ENCODE data around the gene MAPK9.
"Not testable (repeated sequence)": the region's sequence is repeated elsewhere in the genome, so short reads cannot be mapped to it uniquely, and the experiment has no call there.

MAPK9 gene

DNA sequence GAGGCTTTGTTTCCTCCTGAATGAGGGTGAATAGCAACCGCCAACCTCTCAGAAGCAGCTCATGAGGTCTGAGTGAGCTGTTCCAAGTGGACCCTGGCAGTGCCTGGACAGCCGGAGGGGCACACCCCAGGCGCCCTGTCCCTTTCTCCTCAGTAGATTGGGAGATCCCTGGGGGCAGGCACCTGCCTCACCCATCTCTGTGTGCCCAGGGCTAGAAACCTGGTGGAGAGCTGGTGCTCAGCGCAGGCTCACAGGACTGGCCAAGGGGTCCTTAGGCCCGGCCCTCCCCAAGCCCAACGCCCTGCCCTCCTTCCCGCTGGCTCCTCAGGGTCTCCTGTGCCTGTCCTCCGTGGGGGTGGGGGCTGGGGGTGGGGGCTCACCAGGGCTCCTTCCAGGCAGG, 14.9 kb upstream of the MAPK9 start:
- H3K27ac Mint-ChIP-seq = no peak overlapping the region
- H3K4me3 Mint-ChIP-seq = no peak overlapping the region
- no peaks in the 10 kb centered on the region for H3K9me3 Mint-ChIP-seq
- no peaks in the 10 kb centered on the region for H3K36me3 Mint-ChIP-seq
- DNase-seq (ENCODE audit: low spot score in 2 of 2) = no peak
- ATAC-seq = no peak
- H3K4me1 Mint-ChIP-seq = no peaks in the 10 kb centered on the region

DNA sequence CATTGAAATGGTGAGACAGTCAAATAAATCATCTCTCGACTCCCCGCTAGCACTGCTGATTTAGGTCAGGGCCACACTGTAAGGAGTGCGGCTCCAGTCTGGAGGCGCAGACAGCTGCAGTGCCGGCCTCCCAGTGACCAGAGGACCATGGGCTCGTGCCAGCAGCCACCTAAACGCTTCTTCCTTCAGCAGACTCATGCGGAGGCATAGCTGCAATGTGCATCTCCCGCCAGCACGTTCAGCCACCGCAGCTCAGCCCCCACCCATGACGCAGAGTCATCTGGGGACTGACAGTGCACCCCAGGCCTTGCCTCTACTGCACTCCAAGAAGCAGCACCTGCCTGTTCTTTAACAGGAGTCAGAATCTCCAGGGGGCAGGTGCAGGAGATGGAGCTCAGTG, 13.6 kb upstream of the MAPK9 start:
- Mint-ChIP-seq H3K4me1 (no peaks in the 10 kb centered on the region), H3K27ac (no peak overlapping the region), H3K36me3 (no peaks in the 10 kb centered on the region), H3K4me3 (no peak overlapping the region), H3K9me3 (no peaks in the 10 kb centered on the region)
- ATAC-seq (no peak), DNase-seq (ENCODE audit: low spot score in 2 of 2) (no peak)

DNA sequence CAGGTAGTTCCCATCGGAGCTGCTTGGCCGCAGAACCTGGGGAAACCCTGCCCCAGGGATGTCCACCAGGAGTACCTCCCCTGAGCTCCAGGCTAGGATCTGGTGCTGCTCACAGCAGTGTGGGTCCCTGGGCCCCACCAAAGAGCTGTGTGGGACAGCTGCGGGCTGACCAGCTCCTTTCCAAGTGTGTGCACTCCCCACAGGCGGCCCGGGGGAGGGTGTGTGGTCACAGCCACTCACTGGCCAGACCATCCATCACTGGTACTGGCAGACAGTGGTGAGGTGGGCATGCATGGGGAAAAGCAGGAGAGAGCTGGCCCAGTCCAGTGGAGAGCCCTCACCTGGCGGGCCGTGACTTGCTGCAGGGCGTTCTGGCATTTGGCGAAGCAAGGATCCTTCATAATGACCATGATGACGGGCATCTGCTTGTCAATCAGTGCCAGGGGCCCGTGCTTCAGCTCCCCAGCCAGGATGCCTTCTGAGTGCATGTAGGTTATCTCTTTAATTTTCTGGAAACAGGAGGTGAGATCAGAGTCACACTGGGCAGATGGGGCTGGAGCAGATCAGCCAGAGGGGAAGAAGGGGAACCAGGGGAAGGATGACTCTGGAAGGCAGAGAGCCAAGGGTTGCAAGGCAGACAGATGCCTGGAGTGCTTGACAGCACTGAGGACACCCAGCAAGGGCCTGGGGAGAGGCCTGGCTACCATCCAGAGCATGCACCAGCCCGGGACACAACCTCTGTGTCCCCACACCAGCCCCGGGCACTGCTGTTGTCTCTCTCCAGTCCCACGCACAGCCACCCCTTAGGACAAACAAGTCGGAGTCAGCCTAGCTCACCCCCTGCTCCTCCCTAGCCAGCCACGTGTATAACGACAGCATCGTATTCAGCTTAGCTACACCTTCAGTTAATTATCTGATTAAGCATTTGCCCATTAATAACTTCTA, 12.8 kb upstream of the MAPK9 start:
- H3K4me3 Mint-ChIP-seq = no peak overlapping the region
- H3K9me3 Mint-ChIP-seq = no peaks in the 10 kb centered on the region
- DNase-seq (ENCODE audit: low spot score in 2 of 2) (no peak), ATAC-seq (peak; percentile 22)
- no peak overlapping the region for H3K27ac Mint-ChIP-seq
- no peaks in the 10 kb centered on the region for H3K36me3 Mint-ChIP-seq
- no peaks in the 10 kb centered on the region for H3K4me1 Mint-ChIP-seq

DNA sequence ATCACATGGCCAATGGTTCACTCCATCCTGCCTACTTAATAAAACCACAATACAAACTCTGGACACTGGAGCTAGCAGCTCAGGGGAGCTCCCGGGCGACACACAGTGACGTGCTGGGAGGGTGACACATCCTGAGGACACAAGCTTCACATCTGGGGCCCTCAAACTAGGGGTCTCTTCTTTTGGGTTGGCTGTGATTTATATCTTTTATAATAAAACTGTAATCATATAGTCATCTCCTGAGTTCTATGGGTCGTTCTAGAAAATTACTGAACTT, 12.1 kb upstream of the MAPK9 start:
- Mint-ChIP-seq H3K9me3 (no peaks in the 10 kb centered on the region), H3K36me3 (no peaks in the 10 kb centered on the region), H3K27ac (no peak overlapping the region), H3K4me3 (no peak overlapping the region), H3K4me1 (no peaks in the 10 kb centered on the region)
- DNase-seq (ENCODE audit: low spot score in 2 of 2) (no peak), ATAC-seq (no peak)

DNA sequence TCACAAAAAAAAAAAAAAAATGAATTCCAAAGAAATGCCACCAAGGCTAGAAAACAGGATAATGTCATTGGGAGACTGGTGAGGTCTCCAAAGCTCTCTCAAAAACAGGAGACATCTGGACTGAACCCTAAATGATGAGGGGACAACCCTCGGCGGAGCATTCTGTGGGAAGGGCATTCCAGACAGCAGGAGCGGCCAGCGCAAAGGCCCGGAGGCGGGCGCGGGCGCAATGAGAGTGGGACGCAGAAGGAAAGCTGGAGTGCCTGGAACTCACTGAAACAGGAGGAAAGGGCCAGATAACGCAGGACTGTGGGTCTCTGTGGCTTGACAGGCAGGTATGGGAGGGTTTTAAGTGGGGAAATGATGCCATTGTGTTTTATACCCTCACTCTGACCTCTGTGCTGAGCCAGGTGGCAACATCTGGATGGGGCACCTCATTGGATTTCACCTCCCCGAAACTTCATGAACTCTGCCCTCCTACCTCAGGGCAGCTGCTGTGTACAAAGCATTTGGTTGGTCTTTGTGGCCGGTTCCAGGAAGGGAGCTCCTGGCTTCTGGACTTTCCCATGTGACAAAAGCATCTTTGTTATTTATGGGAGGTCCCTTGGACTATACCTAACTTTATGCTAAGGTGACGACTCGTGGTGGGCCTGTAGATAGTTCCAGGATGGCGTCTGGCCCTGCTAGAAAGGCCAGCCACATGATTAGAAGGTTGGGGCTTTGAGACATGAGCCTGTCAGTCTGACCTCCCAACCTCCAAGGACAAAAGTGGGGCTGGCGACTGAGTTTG, 11.5 kb upstream of the MAPK9 start:
- no peak overlapping the region for H3K4me3 Mint-ChIP-seq
- no peak for ATAC-seq
- H3K27ac Mint-ChIP-seq = no peak overlapping the region
- H3K4me1 Mint-ChIP-seq = no peaks in the 10 kb centered on the region
- H3K9me3 Mint-ChIP-seq = no peaks in the 10 kb centered on the region
- DNase-seq (ENCODE audit: low spot score in 2 of 2) = no peak
- no peaks in the 10 kb centered on the region for H3K36me3 Mint-ChIP-seq

DNA sequence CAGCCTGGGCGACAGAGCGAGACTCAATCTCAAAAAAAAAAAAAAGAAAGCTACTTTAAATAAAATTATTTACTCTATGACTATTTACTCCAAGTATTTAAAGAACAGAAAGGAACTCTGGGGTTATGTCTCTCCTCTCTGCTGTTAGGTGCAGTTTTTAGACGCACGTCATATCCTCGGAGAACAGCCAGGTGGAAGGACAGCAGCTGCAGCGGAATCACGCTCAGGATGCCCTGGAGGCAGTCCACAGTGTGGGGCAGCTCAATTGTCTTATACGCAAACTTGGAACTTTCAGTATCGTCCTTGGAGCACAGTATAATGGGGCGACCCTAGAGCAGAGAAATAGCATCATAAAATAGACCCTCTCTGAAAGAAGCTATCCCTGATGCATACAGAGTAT, 10.4 kb upstream of the MAPK9 start:
- no peaks in the 10 kb centered on the region for H3K9me3 Mint-ChIP-seq
- no peak overlapping the region for H3K4me3 Mint-ChIP-seq
- H3K27ac Mint-ChIP-seq = no peak overlapping the region

DNA sequence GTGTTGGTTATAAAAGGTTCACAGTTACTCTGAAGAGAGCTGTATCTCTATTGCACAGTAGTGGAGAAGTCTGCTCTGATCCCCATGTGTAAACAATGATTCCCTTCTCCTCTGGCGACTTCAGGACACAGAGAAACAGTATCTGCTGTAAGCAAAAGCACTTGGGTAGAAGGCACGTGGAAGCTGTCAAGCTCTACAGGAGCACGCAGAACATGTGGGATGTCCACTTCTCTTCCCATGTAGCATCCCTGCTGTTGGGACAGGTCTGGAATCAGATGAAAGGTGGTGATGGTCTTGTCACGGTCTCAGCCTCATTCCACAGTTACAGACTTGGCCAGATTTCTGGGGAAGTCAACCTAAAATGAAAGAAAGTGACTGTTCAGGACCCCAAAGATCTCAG, 9.4 kb upstream of the MAPK9 start:
- Mint-ChIP-seq H3K9me3 (no peaks in the 10 kb centered on the region), H3K36me3 (no peaks in the 10 kb centered on the region), H3K4me3 (no peak overlapping the region), H3K4me1 (no peaks in the 10 kb centered on the region), H3K27ac (no peak overlapping the region)
- ATAC-seq (no peak), DNase-seq (ENCODE audit: low spot score in 2 of 2) (no peak)

More for the DNA sequence above, 10.4 kb upstream of the MAPK9 start:
- Mint-ChIP-seq H3K36me3 (no peaks in the 10 kb centered on the region), H3K4me1 (no peaks in the 10 kb centered on the region)
- ATAC-seq = no peak
- DNase-seq (ENCODE audit: low spot score in 2 of 2) = no peak

DNA sequence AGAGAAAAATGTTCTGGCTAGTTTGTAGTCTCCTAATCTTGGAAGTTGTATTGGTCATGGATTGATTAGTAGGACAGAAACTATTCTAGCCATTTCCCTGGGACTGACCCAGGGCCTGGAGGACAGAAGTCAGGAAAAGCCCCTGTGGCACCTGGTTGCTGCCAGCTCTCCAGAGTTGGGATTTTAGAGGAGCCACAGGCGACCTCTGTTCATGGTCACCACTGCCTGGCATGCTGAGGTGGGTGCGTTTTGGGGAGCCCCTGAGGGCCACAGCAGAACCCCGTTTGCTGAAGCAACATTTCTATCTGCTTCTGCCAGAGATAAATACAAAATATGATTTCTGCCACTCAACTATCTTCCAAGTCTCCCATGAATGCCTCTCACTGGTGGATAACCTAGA, 7.6 kb upstream of the MAPK9 start:
- Mint-ChIP-seq H3K9me3 (no peaks in the 10 kb centered on the region), H3K4me3 (no peak overlapping the region), H3K27ac (no peak overlapping the region), H3K4me1 (no peaks in the 10 kb centered on the region), H3K36me3 (no peaks in the 10 kb centered on the region)
- no peak for ATAC-seq
- no peak for DNase-seq (ENCODE audit: low spot score in 2 of 2)

DNA sequence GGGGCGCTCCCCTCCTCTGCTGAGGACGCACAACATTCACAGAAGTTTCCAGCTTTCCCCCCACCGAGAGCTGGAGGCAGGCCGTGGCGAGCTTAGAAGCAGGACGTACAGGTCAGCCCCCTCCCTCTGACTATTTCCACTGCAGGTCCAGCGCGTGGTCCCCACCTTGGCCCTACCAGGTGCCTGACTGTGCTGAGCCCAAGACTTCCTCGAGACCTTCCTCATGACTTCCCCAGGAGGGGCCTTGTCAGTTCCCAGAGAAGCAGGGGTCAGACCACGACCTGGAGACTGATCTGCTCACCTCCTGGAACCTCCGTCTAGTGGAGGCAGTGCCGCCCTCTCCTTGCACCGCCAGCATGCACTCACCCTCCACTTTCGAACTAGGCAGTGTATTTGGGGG, 7.1 kb upstream of the MAPK9 start:
- H3K27ac Mint-ChIP-seq, H3K4me1 Mint-ChIP-seq, ATAC-seq: not testable (repeated sequence)

DNA sequence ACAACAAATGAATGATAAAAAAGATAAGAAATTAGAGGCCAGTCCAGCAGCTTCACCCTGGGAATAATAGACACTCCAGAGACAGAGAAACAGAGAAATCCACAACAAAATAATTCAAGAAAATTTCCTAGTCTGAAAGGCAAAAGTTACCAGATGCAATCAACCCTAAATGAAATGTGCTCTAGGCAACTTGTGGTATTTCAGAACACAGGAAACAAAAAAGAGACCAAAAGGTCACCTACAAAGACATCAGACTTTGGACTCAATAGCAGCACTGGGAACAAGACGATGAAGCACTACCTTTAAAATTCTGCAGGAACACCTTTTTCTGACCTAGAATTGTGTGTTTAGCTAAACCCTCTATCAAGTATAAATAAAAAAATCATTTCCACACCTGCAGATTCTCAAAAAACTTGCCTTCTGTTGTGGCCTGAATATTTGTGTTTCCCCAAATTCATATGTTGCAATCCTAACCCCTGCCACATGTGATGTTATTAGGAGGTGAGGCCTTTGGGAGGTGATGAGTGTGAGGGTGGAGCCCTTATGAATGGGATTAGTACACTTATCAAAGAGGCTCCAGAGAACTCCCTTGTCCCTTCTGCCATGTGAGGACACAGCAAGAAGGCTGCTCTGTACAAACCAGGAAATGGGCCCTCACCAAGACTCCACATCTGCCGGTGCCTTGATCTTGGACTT, 5.9 kb upstream of the MAPK9 start:
- H3K4me1 Mint-ChIP-seq = peaks cover 11% of the 10 kb centered on the region
- ATAC-seq (no peak), DNase-seq (ENCODE audit: low spot score in 2 of 2) (no peak)
- H3K36me3 Mint-ChIP-seq = peaks cover 11% of the 10 kb centered on the region
- no peaks in the 10 kb centered on the region for H3K9me3 Mint-ChIP-seq
- no peak overlapping the region for H3K4me3 Mint-ChIP-seq
- no peak overlapping the region for H3K27ac Mint-ChIP-seq

More for the DNA sequence above, 7.1 kb upstream of the MAPK9 start:
- H3K36me3 Mint-ChIP-seq; H3K4me3 Mint-ChIP-seq; DNase-seq (ENCODE audit: low spot score in 2 of 2); H3K9me3 Mint-ChIP-seq: not testable (repeated sequence)

DNA sequence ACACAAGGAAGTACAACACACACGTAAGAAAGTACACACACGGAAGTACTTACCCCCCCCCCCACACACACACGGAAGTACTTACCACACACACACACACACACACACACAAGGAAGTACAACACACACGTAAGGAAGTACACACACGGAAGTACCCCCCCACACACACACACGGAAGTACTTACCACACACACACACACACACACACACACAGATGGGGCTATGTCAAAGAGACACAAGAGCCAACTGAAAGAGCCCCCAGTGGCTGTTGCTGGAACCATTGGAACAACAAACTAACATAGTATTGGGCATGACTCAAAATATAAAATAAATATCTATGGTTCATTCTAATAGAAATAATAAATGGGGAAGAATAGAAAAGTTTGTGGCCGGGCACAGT, 4.9 kb upstream of the MAPK9 start:
- Mint-ChIP-seq H3K36me3 (peaks cover 14% of the 10 kb centered on the region), H3K4me3 (no peak overlapping the region), H3K27ac (no peak overlapping the region), H3K9me3 (no peaks in the 10 kb centered on the region), H3K4me1 (peaks cover 14% of the 10 kb centered on the region)
- DNase-seq (ENCODE audit: low spot score in 2 of 2) (no peak), ATAC-seq (no peak)

DNA sequence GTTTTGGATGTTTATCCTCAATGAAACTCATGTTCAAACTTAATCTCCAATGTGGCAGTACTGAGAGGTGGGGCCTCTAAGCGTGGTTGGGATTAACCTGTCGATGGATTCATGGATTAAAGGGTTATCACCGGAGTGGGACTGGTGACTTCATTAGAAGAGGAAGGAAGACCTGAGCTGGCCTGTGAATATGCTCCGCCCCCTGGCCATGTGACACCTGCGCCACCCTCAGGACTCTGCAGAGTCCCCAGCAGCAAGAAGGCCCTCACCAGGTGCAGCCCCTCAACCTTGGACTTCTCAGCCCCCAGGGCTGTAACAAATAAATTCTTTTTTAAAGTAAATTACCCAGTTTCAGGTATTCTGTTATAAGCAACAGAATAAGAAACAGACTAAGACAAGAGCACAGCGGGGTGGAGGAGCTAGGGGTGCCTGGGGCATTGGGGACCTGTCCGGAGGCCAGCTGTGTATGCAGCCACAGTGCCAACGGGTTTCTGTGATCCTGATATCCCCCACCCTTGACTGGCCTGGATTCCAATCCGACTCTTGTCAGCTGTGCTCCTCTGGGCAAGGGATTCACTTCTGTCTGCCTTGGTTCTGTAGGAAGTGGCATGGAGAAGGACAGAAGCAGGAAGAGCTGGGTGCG, 3.2 kb upstream of the MAPK9 start:
- H3K27ac Mint-ChIP-seq = no peak overlapping the region
- peaks cover 26% of the 10 kb centered on the region for H3K4me1 Mint-ChIP-seq
- no peak overlapping the region for H3K4me3 Mint-ChIP-seq
- DNase-seq (ENCODE audit: low spot score in 2 of 2) (no peak), ATAC-seq (no peak)
- peaks cover 14% of the 10 kb centered on the region for H3K36me3 Mint-ChIP-seq
- H3K9me3 Mint-ChIP-seq = no peaks in the 10 kb centered on the region

DNA sequence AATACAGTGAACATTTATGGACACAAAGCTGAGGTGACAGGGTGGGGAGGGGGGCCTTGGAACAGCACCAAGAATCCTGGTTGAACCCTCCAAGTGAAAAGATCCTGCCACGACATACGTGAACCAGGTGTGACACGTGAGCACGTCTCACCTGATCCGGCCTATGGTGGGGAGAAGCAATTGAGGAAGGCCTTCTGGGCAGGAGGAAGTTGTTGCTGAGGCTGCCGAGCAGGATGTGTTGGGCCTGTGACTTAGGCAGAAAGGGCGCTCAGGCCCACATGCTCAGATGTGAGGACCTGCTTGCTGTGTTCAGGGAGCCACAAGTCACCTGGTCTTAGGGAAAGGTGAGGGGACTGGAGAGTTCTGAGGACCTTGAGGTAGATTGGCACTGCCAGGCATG, 2.5 kb upstream of the MAPK9 start:
- peak overlapping the region; percentile 90 for H3K27ac Mint-ChIP-seq
- H3K4me3 Mint-ChIP-seq = no peak overlapping the region
- ATAC-seq (no peak), DNase-seq (ENCODE audit: low spot score in 2 of 2) (no peak)
- peaks cover 14% of the 10 kb centered on the region for H3K36me3 Mint-ChIP-seq
- peaks cover 32% of the 10 kb centered on the region for H3K4me1 Mint-ChIP-seq
- H3K9me3 Mint-ChIP-seq = no peaks in the 10 kb centered on the region

DNA sequence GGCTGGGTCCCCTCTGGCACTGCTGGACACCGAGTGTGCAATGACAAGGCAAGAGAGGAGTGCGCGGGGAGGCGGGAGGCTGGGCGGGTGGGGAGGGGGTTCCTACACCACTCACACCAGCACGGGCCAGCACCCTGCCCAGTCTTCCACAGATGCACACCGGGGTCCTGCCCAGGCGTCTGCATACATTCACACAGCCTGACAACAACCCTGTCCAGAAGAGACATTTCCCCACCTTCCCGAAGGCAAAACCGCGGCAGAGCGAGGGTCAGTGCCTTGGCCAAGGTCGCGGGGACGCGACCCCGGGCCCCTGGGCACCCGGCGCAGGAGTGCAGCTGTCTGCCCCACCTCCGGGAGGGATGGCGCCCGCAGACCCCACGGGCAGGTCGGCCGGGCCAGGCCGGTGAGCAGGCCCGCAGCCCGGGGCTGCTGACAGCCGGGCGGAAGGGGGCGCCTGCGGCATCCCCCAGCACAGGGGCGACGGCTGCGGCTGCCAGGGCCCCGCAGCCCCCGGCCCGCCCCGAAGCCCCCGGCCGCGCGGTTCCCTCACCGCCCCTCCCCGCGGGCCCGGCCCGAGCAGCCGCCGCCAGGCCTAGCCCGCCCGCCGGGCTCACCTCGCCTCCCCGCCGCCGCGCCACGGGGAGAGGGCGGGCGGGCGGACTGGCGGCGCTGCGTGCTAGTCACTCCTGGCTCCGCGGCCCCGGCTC, 496 bp downstream of the MAPK9 start:
- Mint-ChIP-seq H3K9me3 (no peaks in the 10 kb centered on the region), H3K27ac (peak overlapping the region; percentile 93), H3K4me3 (peak overlapping the region; percentile 85), H3K36me3 (peaks cover 19% of the 10 kb centered on the region), H3K4me1 (peaks cover 43% of the 10 kb centered on the region)
- ATAC-seq = peak; percentile 43
- DNase-seq (ENCODE audit: low spot score in 2 of 2) = peak; percentile 32 to 68

Data from stimulated activated effector memory CD8-positive, alpha-beta T cell treated with anti-CD3 and anti-CD28 coated beads, Interleukin-12 subunit alpha, Interleukin-12 subunit beta, amount 100 ng/mL, for 72 hours (primary cell).